ENCODE results near the gene TMED1.
A peak's percentile ranks its signal among the peaks of the same experiment; 100 is the strongest.
"Not testable (repeated sequence)": the region's sequence is repeated elsewhere in the genome, so short reads cannot be mapped to it uniquely, and the experiment has no call there.

The TMED1 gene

DNA sequence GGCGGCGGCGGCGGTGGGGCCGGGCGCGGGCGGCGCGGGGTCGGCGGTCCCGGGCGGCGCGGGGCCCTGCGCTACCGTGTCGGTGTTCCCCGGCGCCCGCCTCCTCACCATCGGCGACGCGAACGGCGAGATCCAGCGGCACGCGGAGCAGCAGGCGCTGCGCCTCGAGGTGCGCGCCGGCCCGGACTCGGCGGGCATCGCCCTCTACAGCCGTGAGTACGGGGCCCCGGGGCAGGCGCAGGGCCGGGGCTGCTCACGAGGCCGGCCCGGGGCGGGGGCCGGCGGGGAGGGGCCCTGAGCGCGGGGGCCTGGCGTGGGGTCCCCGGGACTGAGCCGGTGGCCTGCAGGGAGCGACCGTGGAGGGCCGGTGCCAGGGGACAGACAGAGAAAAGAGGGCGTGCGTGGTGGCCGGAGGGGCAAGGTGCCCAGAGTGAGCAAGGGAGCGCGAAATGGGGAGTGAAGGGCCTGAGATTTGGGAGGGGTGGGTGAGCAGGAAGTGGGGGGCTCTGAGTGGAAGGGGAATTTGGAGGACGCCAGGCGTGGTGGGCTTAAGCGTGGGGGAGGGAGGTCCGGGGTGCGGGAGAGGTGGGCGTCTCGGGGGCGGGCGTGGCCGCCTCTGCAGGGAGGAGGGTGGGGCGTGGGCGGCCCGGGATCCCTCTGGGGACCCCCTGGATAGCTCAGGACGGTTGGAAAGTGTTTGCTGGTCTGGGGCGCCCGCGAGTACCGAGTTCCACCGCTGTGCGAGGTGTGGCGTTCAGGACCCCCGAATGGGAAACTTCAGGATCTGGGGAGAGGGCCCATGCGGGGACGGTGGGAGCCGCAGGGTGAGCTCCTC lies 35.9 kb upstream of the TMED1 start:
- no peaks in the 10 kb centered on the region for H3K36me3 ChIP-seq (ENCODE audit: control insufficient read depth, insufficient read depth, low read length)
- no peaks in the 10 kb centered on the region for H3K9me3 ChIP-seq (ENCODE audit: control insufficient read depth, insufficient read depth, low read depth, low read length)
- H3K27ac ChIP-seq (ENCODE audit: low read depth, low read length), result peak overlapping the region; percentile 76; the same call in 1 of the 2 replicates
- H3K4me1 ChIP-seq (ENCODE audit: control insufficient read depth, insufficient read depth, low read length), result peaks cover 3% of the 10 kb centered on the region; the same call in 1 of the 2 replicates
- peak overlapping the region; percentile 88 for H3K9ac ChIP-seq (ENCODE audit: low read length)
- H3K4me3 ChIP-seq (ENCODE audit: low read depth, low read length), result peak overlapping the region; percentile 96
- H3K27me3 ChIP-seq (ENCODE audit: control insufficient read depth, insufficient read depth, low read length), result no peaks in the 10 kb centered on the region

DNA sequence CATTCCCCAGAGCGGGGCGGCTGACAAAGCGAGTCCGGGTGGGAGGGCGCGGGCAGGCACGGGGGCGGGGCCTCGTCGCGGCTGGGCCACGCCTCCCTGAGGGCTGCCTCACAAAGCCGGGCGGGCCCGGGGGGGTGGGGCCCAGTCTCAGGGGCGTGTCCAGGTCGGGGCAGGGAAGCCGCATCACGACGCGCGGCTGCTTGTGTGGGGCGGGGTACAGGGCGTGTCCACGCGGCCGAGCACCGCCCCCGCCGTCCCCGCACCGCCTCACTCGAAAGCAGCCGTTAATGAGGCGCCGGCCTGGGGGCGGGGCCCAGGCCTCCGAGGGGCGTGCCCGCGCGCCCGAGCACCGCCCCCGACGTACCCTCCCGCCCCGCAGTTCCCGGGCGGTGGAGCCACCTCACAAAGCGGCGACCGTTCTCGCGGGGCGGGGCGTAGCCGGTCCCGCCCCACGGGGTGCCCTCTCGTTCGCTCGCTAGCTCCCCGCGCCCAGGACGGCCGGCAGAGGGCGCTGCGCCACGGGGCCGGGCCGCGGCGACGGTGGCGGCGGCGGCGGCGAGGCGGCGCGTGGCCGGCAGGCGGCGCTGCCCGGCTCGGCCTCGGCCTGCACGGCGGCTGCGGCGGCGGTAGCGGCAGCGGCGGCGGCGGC lies 35.1 kb upstream of the TMED1 start, which contains the start of gene CARM1:
Gene CARM1 (plus strand): TSS at position 599 of the 649 bp plus-strand sequence. CDS start 150 bp downstream, outside the sequence.
- Histone ChIP-seq H3K36me3 (ENCODE audit: control insufficient read depth, insufficient read depth, low read length) (no peaks in the 10 kb centered on the region), H3K4me1 (ENCODE audit: control insufficient read depth, insufficient read depth, low read length) (peaks cover 3% of the 10 kb centered on the region; the same call in 1 of the 2 replicates), H3K27me3 (ENCODE audit: control insufficient read depth, insufficient read depth, low read length) (no peaks in the 10 kb centered on the region), H3K4me3 (ENCODE audit: low read depth, low read length) (peak within 1 kb of the TSS; percentile 96), H3K9me3 (ENCODE audit: control insufficient read depth, insufficient read depth, low read depth, low read length) (no peaks in the 10 kb centered on the region), H3K27ac (ENCODE audit: low read depth, low read length) (peak within 1 kb of the TSS; percentile 76; the same call in 1 of the 2 replicates), H3K9ac (ENCODE audit: low read length) (peak within 1 kb of the TSS; percentile 88)

DNA sequence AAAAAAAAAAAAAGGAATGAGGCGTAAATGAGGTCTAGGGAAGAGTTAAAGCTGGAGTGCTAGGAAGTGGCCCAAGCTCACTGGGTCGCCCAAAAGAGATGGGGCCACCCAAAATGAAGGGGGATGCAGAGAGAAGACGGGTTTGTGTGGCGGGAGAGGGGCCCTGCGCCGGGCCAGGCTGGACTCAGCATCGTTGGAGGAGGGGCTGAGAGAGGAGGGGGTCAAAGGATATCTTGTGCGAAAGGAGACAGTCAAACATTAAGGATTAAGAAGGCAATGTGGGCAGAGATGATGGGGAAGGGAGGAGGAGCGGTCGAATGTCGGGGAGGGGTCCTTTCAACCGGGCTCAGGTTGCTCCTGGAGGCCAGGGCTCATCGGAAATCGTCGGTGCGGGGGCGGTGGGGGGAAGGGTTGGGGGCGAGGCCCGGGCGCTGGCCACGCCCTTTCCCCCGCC lies 34.5 kb upstream of the TMED1 start:
- Histone ChIP-seq H3K36me3 (ENCODE audit: control insufficient read depth, insufficient read depth, low read length) (no peaks in the 10 kb centered on the region), H3K9ac (ENCODE audit: low read length) (peak overlapping the region; percentile 80), H3K9me3 (ENCODE audit: control insufficient read depth, insufficient read depth, low read depth, low read length) (no peaks in the 10 kb centered on the region), H3K27me3 (ENCODE audit: control insufficient read depth, insufficient read depth, low read length) (no peaks in the 10 kb centered on the region), H3K4me1 (ENCODE audit: control insufficient read depth, insufficient read depth, low read length) (peaks cover 3% of the 10 kb centered on the region; the same call in 1 of the 2 replicates), H3K4me3 (ENCODE audit: low read depth, low read length) (peak overlapping the region; percentile 56), H3K27ac (ENCODE audit: low read depth, low read length) (peak overlapping the region; percentile 21; the same call in 1 of the 2 replicates)

DNA sequence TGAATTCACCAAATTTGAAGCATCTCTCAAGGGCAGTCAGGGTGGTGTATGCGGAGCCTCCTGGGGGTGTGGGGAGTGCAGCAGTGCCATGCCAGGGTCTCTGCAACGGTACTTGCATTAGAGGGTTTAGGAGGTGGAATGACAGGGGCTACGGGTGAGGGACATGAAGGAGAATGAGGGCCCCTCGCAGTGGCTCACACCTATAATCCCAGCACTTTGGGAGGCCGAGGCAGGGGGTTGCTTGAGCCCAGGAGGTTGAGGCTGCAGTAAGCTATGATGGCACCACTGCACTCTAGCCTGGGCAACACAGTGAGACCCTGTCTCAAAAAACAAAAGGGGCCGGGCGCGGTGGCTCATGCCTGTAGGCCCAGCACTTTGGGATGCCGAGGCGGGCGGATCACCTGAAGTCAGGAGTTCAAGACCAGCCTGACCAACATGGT lies 33.9 kb upstream of the TMED1 start:
- H3K9me3 ChIP-seq (ENCODE audit: control insufficient read depth, insufficient read depth, low read depth, low read length); H3K36me3 ChIP-seq (ENCODE audit: control insufficient read depth, insufficient read depth, low read length); H3K27ac ChIP-seq (ENCODE audit: low read depth, low read length); H3K27me3 ChIP-seq (ENCODE audit: control insufficient read depth, insufficient read depth, low read length); H3K4me1 ChIP-seq (ENCODE audit: control insufficient read depth, insufficient read depth, low read length); H3K4me3 ChIP-seq (ENCODE audit: low read depth, low read length): not testable (repeated sequence)
- H3K9ac ChIP-seq (ENCODE audit: low read length), result peak overlapping the region; percentile 16

DNA sequence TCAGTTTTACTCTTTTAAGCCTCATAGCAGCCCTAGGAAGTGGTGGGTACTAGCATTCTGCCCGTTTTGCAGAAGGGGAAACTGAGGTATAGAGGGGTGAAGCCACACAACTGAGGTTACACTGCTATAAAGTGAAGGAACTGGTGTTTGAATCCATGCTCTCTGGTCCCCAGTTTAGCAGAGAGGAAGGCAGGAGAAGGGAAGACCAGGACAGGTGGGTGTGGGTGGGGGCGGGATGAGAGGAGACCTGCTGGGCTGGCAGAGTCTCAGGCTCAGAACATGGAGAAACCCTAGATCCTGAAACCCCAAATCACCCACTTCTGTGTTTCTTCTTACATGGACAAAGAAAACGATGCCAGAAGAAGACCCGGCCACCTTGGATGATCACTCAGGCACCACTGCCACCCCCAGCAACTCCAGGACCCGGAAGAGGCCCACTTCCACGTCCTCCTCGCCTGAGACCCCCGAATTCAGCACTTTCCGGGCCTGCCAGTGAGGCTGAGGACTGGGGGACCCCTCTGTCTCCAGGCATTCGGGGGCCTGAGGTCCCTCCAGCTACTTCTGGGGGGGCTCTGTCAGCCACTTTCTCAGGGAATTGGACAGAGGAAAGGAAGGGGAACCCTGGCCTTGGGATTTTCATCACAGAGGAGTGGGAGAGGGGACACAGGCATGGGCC lies 33.0 kb upstream of the TMED1 start:
- Histone ChIP-seq H3K9ac (ENCODE audit: low read length) (no peak overlapping the region), H3K27ac (ENCODE audit: low read depth, low read length) (no peak overlapping the region), H3K4me1 (ENCODE audit: control insufficient read depth, insufficient read depth, low read length) (peaks cover 9% of the 10 kb centered on the region; the same call in 1 of the 2 replicates), H3K27me3 (ENCODE audit: control insufficient read depth, insufficient read depth, low read length) (no peaks in the 10 kb centered on the region), H3K9me3 (ENCODE audit: control insufficient read depth, insufficient read depth, low read depth, low read length) (no peaks in the 10 kb centered on the region), H3K4me3 (ENCODE audit: low read depth, low read length) (no peak overlapping the region), H3K36me3 (ENCODE audit: control insufficient read depth, insufficient read depth, low read length) (no peaks in the 10 kb centered on the region)

DNA sequence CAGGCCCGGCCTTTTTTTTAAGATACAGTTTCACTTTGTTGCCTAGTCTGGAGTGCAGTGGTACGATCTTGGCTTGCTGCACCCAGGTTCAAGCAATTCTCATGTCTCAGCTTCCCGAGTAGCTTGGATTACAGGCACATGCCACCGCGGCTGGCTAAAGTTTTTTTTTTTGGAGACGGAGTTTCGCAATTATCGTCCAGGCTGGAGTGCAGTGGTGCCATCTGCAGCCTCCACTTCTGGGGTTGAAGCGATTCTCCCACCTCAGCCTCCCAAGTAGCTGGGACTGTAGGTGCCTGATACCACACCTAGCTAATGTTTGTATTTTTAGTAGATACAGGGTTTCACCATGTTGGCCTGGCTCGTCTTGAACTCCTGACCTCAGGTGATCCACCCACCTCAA lies 30.5 kb upstream of the TMED1 start:
- peaks cover 10% of the 10 kb centered on the region; the same call in 1 of the 2 replicates for H3K4me1 ChIP-seq (ENCODE audit: control insufficient read depth, insufficient read depth, low read length)

DNA sequence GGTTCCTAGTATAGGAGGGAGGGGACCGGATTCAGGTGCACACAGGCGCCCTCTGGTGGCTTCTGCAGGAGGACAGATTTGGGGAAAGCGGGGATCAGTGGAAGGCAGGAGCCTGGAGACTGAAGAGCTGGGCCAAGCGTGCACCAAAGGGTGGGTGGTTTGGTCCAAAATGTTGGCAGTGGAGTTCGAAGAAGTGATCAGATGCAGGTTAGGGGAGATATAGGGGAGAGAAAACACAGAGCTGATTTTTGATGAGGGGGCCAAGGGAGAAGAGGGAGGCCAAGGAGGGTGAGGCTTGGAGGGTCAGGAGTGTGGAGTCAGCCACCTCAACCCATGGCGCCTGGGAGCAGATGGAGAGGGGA lies 28.5 kb upstream of the TMED1 start:
- Histone ChIP-seq H3K27ac (ENCODE audit: low read depth, low read length) (no peak overlapping the region), H3K36me3 (ENCODE audit: control insufficient read depth, insufficient read depth, low read length) (no peaks in the 10 kb centered on the region), H3K4me3 (ENCODE audit: low read depth, low read length) (no peak overlapping the region), H3K9ac (ENCODE audit: low read length) (no peak overlapping the region), H3K27me3 (ENCODE audit: control insufficient read depth, insufficient read depth, low read length) (no peaks in the 10 kb centered on the region), H3K4me1 (ENCODE audit: control insufficient read depth, insufficient read depth, low read length) (peaks cover 10% of the 10 kb centered on the region; the same call in 1 of the 2 replicates), H3K9me3 (ENCODE audit: control insufficient read depth, insufficient read depth, low read depth, low read length) (no peaks in the 10 kb centered on the region)

More for the DNA sequence above, 30.5 kb upstream of the TMED1 start:
- H3K9ac ChIP-seq (ENCODE audit: low read length), result no peak overlapping the region
- no peaks in the 10 kb centered on the region for H3K9me3 ChIP-seq (ENCODE audit: control insufficient read depth, insufficient read depth, low read depth, low read length)
- H3K4me3 ChIP-seq (ENCODE audit: low read depth, low read length), result no peak overlapping the region
- no peaks in the 10 kb centered on the region for H3K27me3 ChIP-seq (ENCODE audit: control insufficient read depth, insufficient read depth, low read length)
- H3K36me3 ChIP-seq (ENCODE audit: control insufficient read depth, insufficient read depth, low read length), result no peaks in the 10 kb centered on the region
- H3K27ac ChIP-seq (ENCODE audit: low read depth, low read length), result no peak overlapping the region

DNA sequence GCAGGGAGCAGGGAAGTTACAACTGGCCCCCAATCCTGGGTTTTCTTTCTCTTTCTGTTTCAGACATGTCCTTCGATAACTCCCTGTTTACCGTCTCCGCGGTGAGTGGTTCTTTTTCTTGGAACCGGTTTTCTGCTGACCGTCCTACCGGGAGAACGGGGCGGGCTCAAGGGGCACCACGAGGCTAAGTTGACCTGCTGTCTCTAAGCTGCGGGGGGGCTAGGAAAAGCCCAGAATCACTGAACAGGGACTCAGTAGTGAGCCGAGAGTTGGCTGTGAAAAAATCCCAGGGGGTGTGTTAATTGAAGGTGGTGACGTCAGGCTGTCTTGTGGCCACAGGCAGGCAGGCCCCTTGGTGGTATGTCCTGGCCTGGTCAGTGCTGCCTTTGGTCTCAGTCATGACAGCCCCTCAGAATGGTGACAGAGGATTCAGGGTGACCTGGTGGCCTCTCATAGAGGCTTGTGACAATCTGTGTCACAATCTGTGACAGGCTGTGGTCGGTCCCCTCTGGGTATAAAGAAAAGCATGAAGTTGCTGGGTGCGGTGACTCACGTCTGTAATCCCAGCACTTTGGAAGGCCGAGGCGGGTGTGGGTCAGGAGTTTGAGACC lies 27.2 kb upstream of the TMED1 start:
- Histone ChIP-seq H3K27me3 (ENCODE audit: control insufficient read depth, insufficient read depth, low read length) (no peaks in the 10 kb centered on the region), H3K27ac (ENCODE audit: low read depth, low read length) (no peak overlapping the region), H3K9me3 (ENCODE audit: control insufficient read depth, insufficient read depth, low read depth, low read length) (no peaks in the 10 kb centered on the region), H3K4me1 (ENCODE audit: control insufficient read depth, insufficient read depth, low read length) (peaks cover 10% of the 10 kb centered on the region; the same call in 1 of the 2 replicates), H3K9ac (ENCODE audit: low read length) (no peak overlapping the region), H3K36me3 (ENCODE audit: control insufficient read depth, insufficient read depth, low read length) (no peaks in the 10 kb centered on the region), H3K4me3 (ENCODE audit: low read depth, low read length) (no peak overlapping the region)

DNA sequence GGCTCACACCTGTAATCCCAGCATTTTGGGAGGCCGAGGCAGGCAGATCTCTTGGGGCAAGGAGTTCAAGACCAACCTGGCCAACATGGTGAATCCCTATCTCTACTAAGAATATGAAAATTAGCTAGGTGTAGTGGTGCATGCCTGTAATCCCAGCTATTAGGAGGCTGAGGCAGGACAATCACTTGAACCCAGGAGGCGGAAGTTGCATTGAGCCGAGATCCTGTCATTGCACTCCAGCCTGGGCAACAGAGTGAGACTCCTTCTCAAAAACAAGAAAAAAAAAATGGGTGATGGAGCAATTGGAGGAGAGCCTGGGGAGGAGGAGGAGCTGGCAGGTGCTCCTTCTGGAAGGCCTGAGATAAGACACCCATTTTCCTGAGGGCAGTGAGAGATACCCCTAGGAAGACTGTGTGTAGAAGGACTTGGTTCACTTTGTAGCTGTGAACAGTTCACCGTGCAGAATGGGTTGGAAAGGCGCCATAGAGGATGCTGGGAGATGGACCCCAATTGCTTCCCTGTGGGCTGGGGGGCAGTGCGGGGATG lies 26.6 kb upstream of the TMED1 start:
- Histone ChIP-seq H3K9ac (ENCODE audit: low read length) (no peak overlapping the region), H3K9me3 (ENCODE audit: control insufficient read depth, insufficient read depth, low read depth, low read length) (no peaks in the 10 kb centered on the region), H3K27ac (ENCODE audit: low read depth, low read length) (no peak overlapping the region), H3K36me3 (ENCODE audit: control insufficient read depth, insufficient read depth, low read length) (no peaks in the 10 kb centered on the region), H3K4me1 (ENCODE audit: control insufficient read depth, insufficient read depth, low read length) (peaks cover 10% of the 10 kb centered on the region; the same call in 1 of the 2 replicates), H3K27me3 (ENCODE audit: control insufficient read depth, insufficient read depth, low read length) (no peaks in the 10 kb centered on the region), H3K4me3 (ENCODE audit: low read depth, low read length) (no peak overlapping the region)

DNA sequence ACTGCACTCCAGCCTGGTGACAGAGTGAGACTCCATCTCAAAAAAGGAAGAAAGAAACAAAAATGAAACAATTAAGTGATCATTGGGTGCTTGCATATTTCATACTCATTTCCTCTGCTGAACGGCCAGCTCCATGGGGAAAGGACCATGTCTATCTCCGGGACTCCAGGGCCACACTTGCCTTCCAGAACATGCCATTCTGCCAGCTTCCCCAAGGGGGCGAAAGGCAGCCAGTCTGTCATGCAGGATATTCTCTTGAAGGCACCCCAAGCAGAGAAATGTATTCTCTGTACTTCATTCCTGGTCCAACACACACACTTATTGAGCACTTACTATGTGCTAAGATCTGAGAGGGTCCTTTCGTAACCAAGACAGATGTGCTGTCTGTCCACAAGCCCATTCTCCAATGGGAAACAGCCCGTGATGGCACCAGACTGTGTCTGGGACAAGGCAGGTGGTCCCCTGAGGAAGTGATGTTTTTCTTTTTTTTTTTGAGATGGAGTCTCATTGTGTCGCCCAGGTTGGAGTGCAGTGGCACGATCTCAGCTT lies 25.2 kb upstream of the TMED1 start:
- Histone ChIP-seq H3K9me3 (ENCODE audit: control insufficient read depth, insufficient read depth, low read depth, low read length) (no peaks in the 10 kb centered on the region), H3K36me3 (ENCODE audit: control insufficient read depth, insufficient read depth, low read length) (no peaks in the 10 kb centered on the region), H3K27me3 (ENCODE audit: control insufficient read depth, insufficient read depth, low read length) (no peaks in the 10 kb centered on the region), H3K4me3 (ENCODE audit: low read depth, low read length) (no peak overlapping the region), H3K27ac (ENCODE audit: low read depth, low read length) (no peak overlapping the region), H3K4me1 (ENCODE audit: control insufficient read depth, insufficient read depth, low read length) (peaks cover 10% of the 10 kb centered on the region; the same call in 1 of the 2 replicates), H3K9ac (ENCODE audit: low read length) (no peak overlapping the region)

Data from HUES6 (cell line).